AG04450 (cell line): Measurements from ENCODE around the gene ABL1. TPM values are rescaled to one million over a fixed set of nuclear protein-coding genes. Genes with fewer than 3 reads are reported as not detected.

Source experiments
- CTCF ChIA-PET: fragments of 300-600, 350-600 bp; formaldehyde crosslinking; extraction: SDS; loops from one replicate; lab custom pipeline; 2022; ENCODE audit warnings: antibody characterized with exemption, inconsistent platforms; lab: Charles Lee
- POLR2A ChIA-PET: fragments of 350-600 bp; formaldehyde crosslinking; extraction: SDS; loops from one replicate; lab custom pipeline; 2021; ENCODE audit warnings: antibody characterized with exemption, inconsistent platforms; lab: Yijun Ruan, JAX
- DNase-seq: peaks from one replicate; pipeline ENCODE4 v3.0.0-alpha.2; 2011; ENCODE audit warnings: low read depth, low spot score
- H3K27ac ChIP-seq: one replicate; pipeline ENCODE4 v1.5.1; 2012; ENCODE audit warnings: low read depth, low read length, control low read depth
- H3K27me3 ChIP-seq: one replicate; pipeline ENCODE4 v1.6.0; 2012; ENCODE audit warnings: low read length; ENCODE audit not compliant: control insufficient read depth, insufficient read depth
- H3K4me3 ChIP-seq: 2 replicates; pipeline ENCODE4 v1.5.1; 2011; ENCODE audit warnings: mild to moderate bottlenecking, low read depth, low read length, control low read depth
- H3K9me3 ChIP-seq: 2 replicates; pipeline ENCODE4 v1.5.1; 2012; ENCODE audit warnings: low read length; ENCODE audit not compliant: control insufficient read depth, insufficient read depth
- CTCF ChIP-seq: IDR thresholded peaks from 2 replicates; pipeline ENCODE4 v1.5.1; 2011; ENCODE audit warnings: low read depth, low read length, control low read depth, inconsistent platforms
- polyA plus RNA-seq: library from polyadenylated mRNA; depleted of rRNA; stranded (reverse); fragments of >200 nt; gene quantifications from 2 replicates; pipeline ENCODE4 v1.2.3, GENCODE V29; 2011

Gene ABL1
- polyA plus RNA-seq, 1 experiment: 37.5 TPM

DNA sequence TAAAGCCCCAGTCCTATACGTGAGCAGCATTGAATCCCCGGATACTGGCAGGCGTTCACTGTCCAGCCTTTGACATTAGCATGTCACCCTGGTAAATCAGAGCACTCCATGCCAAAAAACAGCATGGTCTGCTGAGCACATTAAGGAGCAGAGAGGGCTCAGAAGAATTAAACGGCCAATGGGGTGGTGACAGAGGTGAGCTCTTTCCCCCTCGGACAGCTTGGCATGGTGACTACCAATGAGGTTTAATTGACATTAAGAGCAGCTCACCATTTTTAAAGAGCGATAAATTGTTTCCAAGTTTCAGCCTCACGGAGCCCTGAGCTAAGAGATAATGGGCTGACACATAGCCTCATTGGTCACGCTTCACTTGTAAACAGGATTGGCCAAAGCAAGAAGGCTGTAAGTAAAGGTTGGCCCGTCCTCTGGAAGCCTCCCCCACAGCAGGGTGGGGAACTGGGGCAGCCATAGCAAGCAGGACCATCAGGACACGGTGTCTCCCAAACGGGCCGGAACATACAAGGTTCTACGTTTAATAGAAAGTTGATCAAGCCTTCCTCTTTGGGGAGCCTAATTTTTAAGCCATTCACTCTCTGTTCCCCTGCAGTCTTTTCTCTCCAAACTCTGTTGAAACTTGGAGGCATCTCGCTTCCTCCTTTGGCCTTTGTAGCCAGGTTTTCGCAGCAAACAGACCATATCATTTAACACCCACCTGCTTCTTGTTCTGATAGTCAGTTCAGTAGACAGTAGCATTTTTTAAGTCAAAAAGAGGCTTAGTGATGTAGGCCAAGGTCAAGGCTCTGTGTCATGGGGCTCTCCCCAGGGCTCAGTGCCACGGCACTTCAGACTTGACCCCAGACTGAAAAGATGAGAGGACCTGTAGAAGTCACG, 35.7 kb downstream of the ABL1 start:
- no peak overlapping the region for H3K27ac ChIP-seq
- no peak for TF ChIP-seq CTCF
- DNase-seq: no peak
- H3K9me3 ChIP-seq: no peaks in the 10 kb centered on the region
- no peaks in the 10 kb centered on the region for H3K27me3 ChIP-seq
- CTCF ChIA-PET: interaction anchor here (0.6 to 12.0 kb wide), 24 partner anchors 8 to 177 kb away, joined by 3 to 390 read pairs (median 4); partner anchors contain the start of gene EXOSC2
- H3K4me3 ChIP-seq: no peak overlapping the region
- POLR2A ChIA-PET: no interaction called here

- CTCF ChIA-PET: interaction anchor here (1.0 to 12.0 kb wide), 2 partner anchors 127 to 167 kb away, joined by 4 to 390 read pairs; no protein-coding TSS in a partner anchor
- no peak for TF ChIP-seq CTCF
- DNase-seq: no peak
- H3K27ac ChIP-seq: no peak overlapping the region
- no peaks in the 10 kb centered on the region for H3K27me3 ChIP-seq
- H3K4me3 ChIP-seq: no peak overlapping the region
- no peaks in the 10 kb centered on the region for H3K9me3 ChIP-seq
- POLR2A ChIA-PET: no interaction called here
These were observed 36.5 kb downstream of the ABL1 start for GRCh38 chr9:130871395-130872062.

GRCh38 chr9:130872093-130872492, 37.0 kb downstream of the ABL1 start:
- H3K27me3 ChIP-seq: no peaks in the 10 kb centered on the region
- H3K27ac ChIP-seq: no peak overlapping the region
- ChIA-PET POLR2A (no interaction called here), CTCF (interaction anchor here (1.0 to 12.0 kb wide), 2 partner anchors 126 to 167 kb away, joined by 4 to 390 read pairs; no protein-coding TSS in a partner anchor)
- no peaks in the 10 kb centered on the region for H3K9me3 ChIP-seq
- no peak for TF ChIP-seq CTCF
- no peak overlapping the region for H3K4me3 ChIP-seq
- no peak for DNase-seq

- H3K27ac ChIP-seq: no peak overlapping the region
- no peak for TF ChIP-seq CTCF
- no peak for DNase-seq
- ChIA-PET CTCF (interaction anchor here (1.0 kb wide), 1 partner anchor 126 kb away, joined by 4 read pairs; no protein-coding TSS in a partner anchor), POLR2A (interaction anchor here (0.6 kb wide), 1 partner anchor 13 kb away, joined by 4 read pairs; no protein-coding TSS in a partner anchor)
- no peaks in the 10 kb centered on the region for H3K9me3 ChIP-seq
- H3K4me3 ChIP-seq: no peak overlapping the region
- no peaks in the 10 kb centered on the region for H3K27me3 ChIP-seq
These were observed 37.5 kb downstream of the ABL1 start for GRCh38 chr9:130872508-130872907.
